Activated CD4-positive, alpha-beta memory T cell treated with anti-CD3 and anti-CD28 coated beads for 36 hours (primary cell): ENCODE measurements around the gene GRAMD1A. TPM values are rescaled to one million over a fixed set of nuclear protein-coding genes. Genes with fewer than 3 reads are reported as not detected.
"Not testable (repeated sequence)": the region's sequence is repeated elsewhere in the genome, so short reads cannot be mapped to it uniquely, and the experiment has no call there.

Experiments
- CTCF ChIA-PET: fragments of 350-600 bp; sonication (Branson Sonifier 250); formaldehyde crosslinking; loops from one replicate; lab custom pipeline; 2021; ENCODE audit warnings: antibody characterized with exemption, inconsistent platforms; lab: Charles Lee
- POLR2A ChIA-PET: fragments of 350-600 bp; sonication (Branson Sonifier 250); formaldehyde crosslinking; loops from one replicate; lab custom pipeline; 2021; ENCODE audit warnings: antibody characterized with exemption; lab: Charles Lee
- DNase-seq: peaks from one replicate; pipeline ENCODE4 v3.0.0-alpha.2; 2020
- H3K27ac Mint-ChIP-seq: one replicate; pipeline ENCODE4 v1.8.0; 2021; ENCODE audit warnings: mixed read lengths
- H3K27me3 Mint-ChIP-seq: one replicate; pipeline ENCODE4 v1.8.0; 2021; ENCODE audit warnings: mixed read lengths
- H3K36me3 Mint-ChIP-seq: one replicate; pipeline ENCODE4 v1.8.0; 2021; ENCODE audit warnings: mixed read lengths
- H3K4me1 Mint-ChIP-seq: one replicate; pipeline ENCODE4 v1.8.0; 2021; ENCODE audit warnings: low read depth, mixed read lengths
- H3K4me3 Mint-ChIP-seq: one replicate; pipeline ENCODE4 v1.8.0; 2021; ENCODE audit warnings: mild to moderate bottlenecking, mixed read lengths
- H3K9me3 Mint-ChIP-seq: one replicate; pipeline ENCODE4 v1.8.0; 2021; ENCODE audit warnings: mixed read lengths
- intact Hi-C: fragments of 100-400 bp; cut with micrococcal nuclease; formaldehyde crosslinking; loops from one replicate; pipeline ENCODE4 v1.15.1; 2023
- total RNA-seq, 2 experiments: library from RNA; stranded (reverse); gene quantifications; one replicate each; pipeline ENCODE4 v1.2.3, GENCODE V29; 2021

Gene GRAMD1A
- total RNA-seq, 2 experiments from 2014 or later = 204 to 223 TPM

- DNase-seq = no peak
- no peak overlapping the region for H3K4me3 Mint-ChIP-seq
- no peaks in the 10 kb centered on the region for H3K9me3 Mint-ChIP-seq
- POLR2A ChIA-PET = no interaction called here
- H3K27ac Mint-ChIP-seq = no peak overlapping the region
- peaks cover 5% of the 10 kb centered on the region for H3K27me3 Mint-ChIP-seq
- intact Hi-C loops = no loop called here
- CTCF ChIA-PET = interaction anchor here (0.7 to 1.2 kb wide), 2 partner anchors 19 to 97 kb away, joined by 3 read pairs; no protein-coding TSS in a partner anchor
- peaks cover 12% of the 10 kb centered on the region for H3K4me1 Mint-ChIP-seq
- H3K36me3 Mint-ChIP-seq = no peaks in the 10 kb centered on the region
These were observed 48.8 kb downstream of the GRAMD1A start for GRCh38 chr19:35048911-35049411.

DNA sequence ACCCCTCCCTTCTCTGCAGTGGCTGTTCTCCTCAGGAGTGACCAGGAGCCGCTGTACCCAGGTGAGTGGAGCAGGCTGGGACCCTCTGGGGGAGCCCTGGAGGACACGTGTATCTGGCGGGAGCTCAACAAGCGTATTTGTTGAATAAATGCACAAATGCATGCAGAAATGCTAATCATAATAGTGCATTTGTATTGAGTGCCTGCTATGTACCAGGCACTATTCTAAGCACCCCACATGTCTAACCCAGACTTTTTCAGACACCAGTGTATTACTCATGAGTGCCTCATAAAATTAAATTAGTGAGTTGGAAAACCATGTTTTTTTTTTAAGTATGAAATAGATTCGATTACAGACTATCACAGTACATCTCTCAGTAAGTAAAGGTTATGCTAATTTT is 49.3 kb downstream of the GRAMD1A start:
- peaks cover 12% of the 10 kb centered on the region for H3K4me1 Mint-ChIP-seq
- intact Hi-C loops = no loop called here
- no peak overlapping the region for H3K27ac Mint-ChIP-seq
- no peak overlapping the region for H3K4me3 Mint-ChIP-seq
- no peaks in the 10 kb centered on the region for H3K36me3 Mint-ChIP-seq
- DNase-seq = no peak
- no peaks in the 10 kb centered on the region for H3K9me3 Mint-ChIP-seq
- CTCF ChIA-PET = interaction anchor here (1.2 kb wide), 1 partner anchor 18 kb away, joined by 3 read pairs; no protein-coding TSS in a partner anchor
- peaks cover 5% of the 10 kb centered on the region for H3K27me3 Mint-ChIP-seq
- POLR2A ChIA-PET = no interaction called here

DNA sequence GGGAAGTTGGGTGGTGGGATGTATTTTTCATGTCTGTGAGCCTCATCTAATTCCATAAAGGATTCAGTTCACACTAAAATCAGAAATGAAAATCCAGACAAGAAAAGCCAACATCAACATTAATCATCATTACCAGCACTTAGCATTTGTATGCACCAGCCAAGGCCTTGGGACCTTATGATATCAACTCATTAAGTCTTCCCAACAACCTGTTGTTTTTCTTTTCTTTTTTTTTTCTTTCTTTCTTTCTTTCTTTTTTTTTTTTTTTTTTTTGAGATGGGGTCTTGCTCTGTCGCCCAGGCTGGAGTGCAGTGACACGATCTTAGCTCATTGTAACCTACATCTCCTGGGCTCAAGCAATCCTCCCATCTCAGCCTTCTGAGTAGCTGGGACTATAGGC is 50.5 kb downstream of the GRAMD1A start:
- DNase-seq, H3K9me3 Mint-ChIP-seq, H3K4me1 Mint-ChIP-seq, POLR2A ChIA-PET, H3K27ac Mint-ChIP-seq, intact Hi-C loops, H3K36me3 Mint-ChIP-seq, H3K4me3 Mint-ChIP-seq, H3K27me3 Mint-ChIP-seq: not testable (repeated sequence)
- CTCF ChIA-PET = interaction anchor here (2.1 kb wide), 1 partner anchor 16 kb away, joined by 9 read pairs; no protein-coding TSS in a partner anchor

DNA sequence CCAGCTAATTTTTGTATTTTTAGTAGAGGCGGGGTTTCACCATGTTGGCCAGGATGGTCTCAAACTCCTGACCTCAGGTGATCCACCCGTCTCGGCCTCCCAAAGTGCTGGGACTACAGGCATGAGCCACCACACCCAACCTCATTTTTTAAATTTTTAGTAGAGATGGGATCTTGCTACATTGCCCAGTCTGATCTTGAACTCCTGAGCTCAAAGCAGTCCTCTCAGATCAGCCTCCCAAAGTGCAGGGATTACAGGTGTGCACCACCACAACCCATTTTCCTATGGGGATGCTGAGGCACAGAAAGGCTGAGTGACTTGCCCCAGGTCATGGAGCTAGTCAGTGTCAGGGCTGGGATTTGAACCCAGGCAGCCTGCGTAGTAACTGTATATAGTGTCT is 51.1 kb downstream of the GRAMD1A start:
- H3K4me1 Mint-ChIP-seq, H3K27me3 Mint-ChIP-seq, H3K27ac Mint-ChIP-seq, intact Hi-C loops, POLR2A ChIA-PET, DNase-seq, H3K36me3 Mint-ChIP-seq, H3K9me3 Mint-ChIP-seq, H3K4me3 Mint-ChIP-seq: not testable (repeated sequence)
- CTCF ChIA-PET = interaction anchor here (2.1 kb wide), 1 partner anchor 16 kb away, joined by 9 read pairs; no protein-coding TSS in a partner anchor

DNA sequence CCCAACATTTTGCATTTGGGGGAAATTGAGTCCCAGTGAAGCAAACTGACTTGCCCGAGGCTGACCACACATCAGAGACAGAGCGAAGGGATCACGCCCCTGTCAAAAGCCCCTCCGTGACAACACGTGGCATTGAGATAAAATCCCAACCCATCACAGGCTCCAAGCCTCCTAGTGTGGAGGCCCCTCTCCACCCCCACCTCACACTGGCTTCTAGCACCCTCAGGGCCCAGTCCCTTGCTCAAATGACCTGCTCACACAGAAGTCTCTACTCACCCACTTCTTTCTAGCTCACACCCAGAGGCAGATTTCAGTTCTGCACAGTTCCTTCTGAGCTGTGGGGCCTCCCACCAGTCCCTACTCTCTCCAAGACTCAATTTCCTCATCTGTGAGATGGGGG is 51.7 kb downstream of the GRAMD1A start:
- Mint-ChIP-seq H3K27ac (no peak overlapping the region), H3K9me3 (no peaks in the 10 kb centered on the region), H3K27me3 (no peaks in the 10 kb centered on the region), H3K4me3 (no peak overlapping the region), H3K36me3 (no peaks in the 10 kb centered on the region), H3K4me1 (no peaks in the 10 kb centered on the region)
- POLR2A ChIA-PET = no interaction called here
- CTCF ChIA-PET = interaction anchor here (0.9 to 2.1 kb wide), 2 partner anchors 13 to 15 kb away, joined by 3 to 9 read pairs; no protein-coding TSS in a partner anchor
- intact Hi-C loops = no loop called here
- DNase-seq = no peak

DNA sequence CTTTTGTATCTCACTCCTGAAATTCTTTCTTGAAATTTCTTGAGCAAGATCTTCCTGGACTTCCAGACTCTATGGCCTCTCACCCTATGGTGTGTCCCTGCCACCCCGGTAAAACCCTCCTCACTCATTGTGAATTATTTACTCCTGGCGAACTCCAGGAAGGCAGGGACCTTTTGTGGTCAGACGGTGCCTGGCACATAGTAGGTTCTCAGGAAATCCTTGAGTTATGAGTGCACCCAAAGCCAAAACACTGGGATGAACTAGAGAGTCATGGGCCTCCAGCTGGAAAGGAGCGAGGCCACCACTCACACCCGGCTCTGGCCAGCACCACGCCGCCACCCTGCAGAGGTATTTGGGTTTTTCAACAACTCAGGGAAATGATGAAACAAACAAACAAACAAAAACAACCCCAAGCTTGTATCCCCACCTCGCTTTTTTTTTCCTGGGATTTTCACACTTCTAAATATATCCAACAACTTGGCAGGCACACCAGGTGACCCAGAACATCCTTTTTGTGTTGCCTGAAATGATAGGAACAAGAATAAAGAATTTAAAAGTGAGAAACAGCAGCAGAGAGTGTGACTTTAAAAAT is 52.6 kb downstream of the GRAMD1A start:
- Mint-ChIP-seq H3K36me3 (no peaks in the 10 kb centered on the region), H3K9me3 (no peaks in the 10 kb centered on the region), H3K4me1 (no peaks in the 10 kb centered on the region), H3K4me3 (no peak overlapping the region), H3K27me3 (no peaks in the 10 kb centered on the region), H3K27ac (no peak overlapping the region)
- intact Hi-C loops = no loop called here
- DNase-seq = no peak
- POLR2A ChIA-PET = no interaction called here
- CTCF ChIA-PET = interaction anchor here (0.9 to 2.5 kb wide), 2 partner anchors 8 to 14 kb away, joined by 3 to 12 read pairs; no protein-coding TSS in a partner anchor

- DNase-seq = no peak
- CTCF ChIA-PET = interaction anchor here (2.5 kb wide), 1 partner anchor 9 kb away, joined by 12 read pairs; no protein-coding TSS in a partner anchor
- intact Hi-C loops = no loop called here
- Mint-ChIP-seq H3K4me3 (no peak overlapping the region), H3K9me3 (no peaks in the 10 kb centered on the region), H3K36me3 (no peaks in the 10 kb centered on the region), H3K4me1 (no peaks in the 10 kb centered on the region), H3K27ac (no peak overlapping the region), H3K27me3 (no peaks in the 10 kb centered on the region)
- POLR2A ChIA-PET = interaction anchor here (0.5 kb wide), 1 partner anchor 115 kb away, joined by 5 read pairs; no protein-coding TSS in a partner anchor
These were observed 53.7 kb downstream of the GRAMD1A start for GRCh38 chr19:35053667-35054293.

GRCh38 chr19:35054626-35055025 is 54.5 kb downstream of the GRAMD1A start:
- ChIA-PET POLR2A (interaction anchor here (0.5 kb wide), 1 partner anchor 114 kb away, joined by 5 read pairs; no protein-coding TSS in a partner anchor), CTCF (interaction anchor here (0.6 to 2.5 kb wide), 4 partner anchors 9 to 252 kb away, joined by 3 to 12 read pairs (median 4); no protein-coding TSS in a partner anchor)
- no peak overlapping the region for H3K4me3 Mint-ChIP-seq
- H3K27ac Mint-ChIP-seq = no peak overlapping the region
- H3K27me3 Mint-ChIP-seq = no peaks in the 10 kb centered on the region
- H3K36me3 Mint-ChIP-seq = no peaks in the 10 kb centered on the region
- H3K9me3 Mint-ChIP-seq = no peaks in the 10 kb centered on the region
- H3K4me1 Mint-ChIP-seq = no peaks in the 10 kb centered on the region
- intact Hi-C loops = no loop called here
- no peak for DNase-seq

- ChIA-PET CTCF (interaction anchor here (0.7 to 1.6 kb wide), 5 partner anchors 8 to 17 kb away, joined by 3 to 9 read pairs (median 4); no protein-coding TSS in a partner anchor), POLR2A (no interaction called here)
- Mint-ChIP-seq H3K4me1 (no peaks in the 10 kb centered on the region), H3K27ac (no peak overlapping the region), H3K9me3 (no peaks in the 10 kb centered on the region), H3K27me3 (no peaks in the 10 kb centered on the region), H3K4me3 (no peak overlapping the region), H3K36me3 (no peaks in the 10 kb centered on the region)
- intact Hi-C loops = no loop called here
- DNase-seq = peak; percentile 22
These were observed 55.6 kb downstream of the GRAMD1A start for GRCh38 chr19:35055715-35056179.

DNA sequence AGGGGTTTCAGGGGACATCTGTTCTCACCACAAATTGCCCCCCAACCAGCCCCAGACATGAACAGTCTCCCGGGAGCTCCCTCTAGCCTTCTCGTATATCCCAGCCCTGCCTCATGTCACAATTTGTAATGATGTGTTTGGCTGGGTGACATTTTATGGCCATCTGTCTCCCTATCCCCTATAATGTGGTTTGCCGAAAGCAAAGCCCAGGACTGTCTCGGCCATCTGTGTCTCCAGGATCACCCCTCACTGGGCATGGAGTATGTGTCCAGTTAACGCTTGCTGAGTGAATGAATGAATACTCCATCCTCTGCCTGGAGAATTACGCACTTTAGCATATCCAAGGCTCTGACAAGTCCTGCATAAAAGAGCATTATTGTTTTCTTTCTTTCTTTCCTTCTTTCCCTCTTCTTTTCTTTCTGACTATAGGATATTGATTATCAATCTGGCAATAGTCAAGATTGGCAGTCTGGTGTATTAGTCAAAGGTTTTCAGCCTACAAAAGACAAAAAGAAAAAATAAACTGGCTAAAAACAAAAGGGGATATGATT is 56.5 kb downstream of the GRAMD1A start:
- Mint-ChIP-seq H3K4me3 (no peak overlapping the region), H3K27ac (no peak overlapping the region), H3K36me3 (no peaks in the 10 kb centered on the region), H3K9me3 (no peaks in the 10 kb centered on the region), H3K4me1 (no peaks in the 10 kb centered on the region), H3K27me3 (no peaks in the 10 kb centered on the region)
- CTCF ChIA-PET = interaction anchor here (0.7 to 1.6 kb wide), 3 partner anchors 10 to 13 kb away, joined by 4 to 9 read pairs (median 5); no protein-coding TSS in a partner anchor
- POLR2A ChIA-PET = no interaction called here
- no peak for DNase-seq
- intact Hi-C loops = no loop called here

- Mint-ChIP-seq H3K9me3 (no peaks in the 10 kb centered on the region), H3K36me3 (no peaks in the 10 kb centered on the region), H3K4me3 (no peak overlapping the region), H3K4me1 (no peaks in the 10 kb centered on the region), H3K27me3 (no peaks in the 10 kb centered on the region), H3K27ac (no peak overlapping the region)
- DNase-seq = no peak
- CTCF ChIA-PET = interaction anchor here (0.6 to 2.1 kb wide), 4 partner anchors 9 to 192 kb away, joined by 3 to 11 read pairs (median 6); no protein-coding TSS in a partner anchor
- POLR2A ChIA-PET = no interaction called here
- intact Hi-C loops = no loop called here
These were observed 58.2 kb downstream of the GRAMD1A start for GRCh38 chr19:35058370-35058769.
